TTC549 (cell line): ENCODE results near the gene DUS1L.

Source experiments
- FAIRE-seq: peaks from 2 replicates; lab custom pipeline; 2012; peaks lifted over from hg19 to GRCh38; lab: Jason Lieb, UNC

DUS1L gene

DNA sequence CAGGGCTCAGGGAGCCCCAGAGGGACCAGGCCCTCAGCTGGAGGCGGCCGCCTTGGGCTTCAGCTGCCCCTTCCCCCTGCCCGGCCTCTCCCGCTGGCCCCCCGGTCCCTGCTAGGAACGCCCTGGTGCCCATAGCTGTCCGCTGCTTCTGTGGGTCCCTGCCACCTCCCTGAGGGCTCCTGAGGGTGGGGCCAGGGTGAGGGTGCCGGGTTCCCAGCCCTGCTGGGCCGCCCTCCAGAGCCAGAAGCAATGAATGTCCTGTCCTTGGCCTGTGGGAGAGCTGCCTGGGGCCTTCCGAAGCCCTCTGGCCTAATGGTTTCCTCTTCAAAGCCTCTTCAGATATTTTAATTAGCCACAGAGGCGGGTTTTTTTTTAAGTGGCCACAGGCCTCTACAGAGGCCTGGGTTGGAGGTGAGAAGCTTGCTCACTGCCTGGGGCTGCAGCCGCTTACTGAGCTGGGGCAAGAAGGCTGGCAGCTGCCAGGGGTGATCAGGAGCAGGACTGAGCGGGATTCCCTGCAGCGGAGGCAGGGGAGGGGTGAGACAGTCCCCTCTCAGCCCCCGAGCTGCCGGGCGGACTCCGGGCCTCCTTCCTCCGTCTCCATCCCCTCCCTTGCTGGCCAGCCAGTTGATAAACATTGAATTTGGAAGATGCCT lies 52.8 kb downstream of the DUS1L start:
- FAIRE-seq: no peak

DNA sequence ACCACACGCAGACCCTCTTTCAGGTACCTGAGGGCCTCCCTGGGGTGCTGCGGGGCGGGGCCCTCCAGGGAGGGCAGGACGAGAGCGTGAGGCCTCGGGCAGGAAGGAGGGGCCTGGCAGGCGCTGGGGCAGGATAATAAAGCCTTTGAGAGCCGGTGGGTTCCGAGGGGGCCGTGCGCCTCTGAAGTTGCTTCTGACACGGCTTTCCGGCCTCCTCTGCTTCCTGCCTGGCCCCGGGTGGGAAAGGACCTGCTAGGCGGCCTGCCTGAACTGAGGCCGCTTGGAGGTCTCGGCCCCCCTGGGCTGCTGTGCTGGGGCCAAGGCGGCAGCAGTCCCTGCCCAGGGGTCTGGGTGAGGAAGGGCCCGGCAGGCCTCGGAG lies 53.4 kb downstream of the DUS1L start:
- no peak for FAIRE-seq

DNA sequence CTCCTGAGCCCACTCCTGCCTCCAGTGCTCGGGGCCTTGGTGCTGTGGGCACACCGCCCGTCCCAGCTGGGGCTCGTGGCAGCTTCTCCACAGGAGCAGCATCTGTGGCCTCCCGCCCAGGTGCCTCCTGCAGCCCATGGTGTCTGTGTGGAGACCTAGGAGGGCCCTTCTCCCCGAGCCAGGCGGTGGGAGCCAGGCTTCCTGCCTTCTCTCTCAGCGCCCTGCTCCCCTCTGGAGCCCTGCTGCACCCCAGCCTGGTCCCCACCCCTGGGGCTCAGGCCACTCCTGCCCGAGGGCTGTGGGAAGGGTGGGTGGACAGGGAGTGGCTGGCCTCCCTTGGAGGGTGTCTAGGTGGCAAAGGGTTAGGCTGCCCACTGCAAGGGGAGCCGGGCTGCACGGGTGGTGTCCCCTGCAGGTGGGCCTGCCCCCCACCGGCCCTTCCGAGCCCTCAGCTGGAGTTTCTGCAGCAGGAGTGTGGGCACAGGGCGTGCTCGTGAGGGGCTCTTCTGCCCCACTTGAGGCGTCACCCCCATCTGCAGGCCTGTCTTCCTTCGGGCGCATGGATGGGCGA lies 53.9 kb downstream of the DUS1L start:
- no peak for FAIRE-seq

DNA sequence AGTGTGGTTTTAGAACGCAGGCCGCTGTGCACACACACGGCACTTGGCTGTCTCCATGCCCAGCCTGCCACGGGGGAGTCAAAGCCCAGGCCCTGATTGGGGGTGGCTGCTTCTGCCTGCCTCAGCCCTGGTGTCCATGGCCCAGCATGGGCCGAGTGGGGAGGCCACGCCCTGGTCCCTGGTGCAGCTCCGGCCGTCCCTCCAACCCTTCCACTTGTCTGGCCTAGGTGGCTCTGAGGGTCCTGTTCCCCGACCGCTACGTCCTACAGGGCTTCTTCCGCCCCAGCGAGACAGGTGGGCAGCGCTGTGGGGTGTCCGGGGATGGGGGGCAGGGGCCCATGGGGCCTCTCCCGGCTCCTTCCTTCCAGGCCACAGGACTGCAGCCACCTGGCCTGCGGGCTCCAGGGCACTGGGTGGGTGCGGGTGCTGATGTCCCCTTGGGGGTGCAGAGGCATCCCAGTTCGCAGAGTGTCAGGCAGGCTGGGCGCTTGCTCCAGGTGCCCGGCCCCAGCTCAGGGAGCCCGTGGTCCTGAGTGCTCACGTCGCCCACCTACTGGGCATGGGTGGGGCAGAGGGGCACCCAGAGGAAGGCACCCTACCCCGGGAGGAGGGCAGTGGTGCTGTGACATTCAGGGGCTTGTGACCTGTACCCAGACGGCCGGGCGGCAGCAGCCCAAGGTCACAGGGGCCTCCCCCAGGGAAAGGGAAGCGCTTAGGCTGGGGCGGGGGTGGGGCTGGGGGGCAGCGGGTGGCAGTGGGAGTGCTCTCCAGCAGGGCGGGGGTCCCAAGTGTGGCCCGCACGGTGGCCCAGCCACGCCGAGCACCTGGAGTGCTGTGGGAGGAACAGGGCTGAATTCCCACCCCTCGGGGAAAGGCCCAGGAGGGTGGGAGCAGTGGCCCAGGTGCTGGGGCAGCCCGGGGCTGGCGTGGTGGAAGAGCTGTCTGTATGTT lies 54.8 kb downstream of the DUS1L start:
- FAIRE-seq: no peak

DNA sequence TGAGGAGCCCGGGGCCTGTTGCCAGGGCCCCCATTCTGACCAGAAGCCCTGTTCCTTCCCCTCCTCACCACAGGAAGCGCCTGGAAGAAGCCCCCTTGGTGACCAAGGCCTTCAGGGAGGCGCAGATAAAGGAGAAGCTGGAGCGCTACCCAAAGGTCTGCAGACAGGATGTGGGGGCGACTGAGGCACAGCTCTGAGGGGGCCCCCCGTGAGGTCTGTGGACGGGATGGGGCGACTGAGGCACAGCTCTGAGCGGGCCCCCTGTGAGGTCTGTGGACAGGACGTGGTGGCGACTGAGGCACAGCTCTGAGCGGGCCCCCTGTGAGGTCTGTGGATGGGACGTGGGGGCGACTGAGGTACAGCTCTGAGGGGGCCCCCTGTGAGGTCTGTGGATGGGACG lies 56.2 kb downstream of the DUS1L start:
- FAIRE-seq: no peak

DNA sequence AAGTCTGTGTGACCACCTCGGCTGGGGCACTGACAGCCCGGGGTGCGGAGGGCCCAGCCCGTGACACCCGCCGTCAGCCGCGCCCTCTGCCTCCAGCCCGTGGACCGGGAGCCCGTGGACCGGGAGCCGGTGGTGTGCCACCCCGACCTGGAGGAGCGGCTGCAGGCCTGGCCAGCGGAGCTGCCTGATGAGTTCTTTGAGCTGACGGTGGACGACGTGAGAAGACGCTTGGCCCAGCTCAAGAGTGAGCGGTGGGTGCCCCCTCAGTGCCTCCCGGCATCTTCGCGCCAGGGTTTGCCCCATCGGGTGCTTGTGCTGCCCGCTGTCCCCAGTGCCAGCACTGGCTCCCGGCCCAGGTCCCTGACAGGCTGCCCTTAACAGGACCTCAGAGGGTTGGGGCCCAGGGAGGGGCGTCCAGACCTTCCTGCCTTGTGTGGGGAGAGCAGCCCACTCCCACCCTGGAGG lies 56.6 kb downstream of the DUS1L start:
- no peak for FAIRE-seq

DNA sequence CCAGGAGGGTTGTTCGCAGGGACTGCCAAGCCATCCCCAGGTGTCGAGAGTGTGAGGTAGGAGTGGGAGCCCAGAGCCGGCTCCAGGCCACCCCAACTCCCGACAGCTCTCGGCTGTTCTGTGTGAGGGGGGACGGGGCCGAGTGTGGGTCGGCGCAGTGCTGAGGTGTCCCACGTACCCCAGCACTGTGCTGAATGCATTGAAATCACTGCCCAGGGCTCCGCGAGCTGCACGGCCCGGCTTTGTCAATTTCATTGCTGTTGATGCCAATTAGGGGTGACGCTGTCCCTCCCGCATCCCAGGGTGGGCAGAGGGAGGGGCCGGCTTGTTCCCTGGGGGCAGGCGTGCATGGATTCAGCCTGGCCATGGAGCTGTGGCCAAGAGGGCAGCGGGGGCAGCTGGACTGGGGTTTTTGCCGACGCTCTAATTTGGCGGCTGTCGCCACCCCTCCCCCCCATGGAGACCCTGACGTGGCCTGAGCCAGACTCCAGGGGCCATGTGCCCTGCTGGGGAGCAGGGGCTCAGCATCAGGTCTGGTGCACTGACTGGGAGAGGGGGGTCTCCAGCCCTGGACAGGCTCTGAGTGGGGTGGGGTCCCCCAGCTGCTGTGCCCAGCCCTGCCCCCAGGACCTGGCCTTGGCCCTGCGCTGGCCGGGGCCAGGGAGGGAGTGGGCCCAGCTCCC lies 57.2 kb downstream of the DUS1L start:
- no peak for FAIRE-seq
